Measurements from ENCODE around the gene TRABD2A.

DNA sequence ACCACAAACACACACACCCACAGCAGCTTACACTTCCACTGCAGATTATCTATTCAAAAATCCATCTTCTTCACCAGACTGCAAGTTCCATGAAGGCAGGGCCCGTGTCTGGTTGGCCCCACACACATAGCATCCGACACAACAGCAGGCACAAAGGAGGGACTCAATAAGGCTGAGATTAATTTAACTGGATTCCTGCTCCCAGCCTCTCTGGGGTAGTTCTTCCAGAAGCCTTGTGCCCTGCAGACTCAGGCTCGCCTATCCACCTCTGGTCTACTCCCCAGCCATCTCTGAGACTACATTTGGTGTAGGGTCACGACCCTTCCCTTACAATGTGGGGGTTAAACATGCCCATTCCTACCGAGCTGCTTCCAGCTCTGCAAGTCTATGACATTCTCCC lies 57.7 kb downstream of the TRABD2A start:
- no peak for TF ChIP-seq POLR2A (IDR thresholded peaks at IDR 0.05)
- TF ChIP-seq, protein P1, sequence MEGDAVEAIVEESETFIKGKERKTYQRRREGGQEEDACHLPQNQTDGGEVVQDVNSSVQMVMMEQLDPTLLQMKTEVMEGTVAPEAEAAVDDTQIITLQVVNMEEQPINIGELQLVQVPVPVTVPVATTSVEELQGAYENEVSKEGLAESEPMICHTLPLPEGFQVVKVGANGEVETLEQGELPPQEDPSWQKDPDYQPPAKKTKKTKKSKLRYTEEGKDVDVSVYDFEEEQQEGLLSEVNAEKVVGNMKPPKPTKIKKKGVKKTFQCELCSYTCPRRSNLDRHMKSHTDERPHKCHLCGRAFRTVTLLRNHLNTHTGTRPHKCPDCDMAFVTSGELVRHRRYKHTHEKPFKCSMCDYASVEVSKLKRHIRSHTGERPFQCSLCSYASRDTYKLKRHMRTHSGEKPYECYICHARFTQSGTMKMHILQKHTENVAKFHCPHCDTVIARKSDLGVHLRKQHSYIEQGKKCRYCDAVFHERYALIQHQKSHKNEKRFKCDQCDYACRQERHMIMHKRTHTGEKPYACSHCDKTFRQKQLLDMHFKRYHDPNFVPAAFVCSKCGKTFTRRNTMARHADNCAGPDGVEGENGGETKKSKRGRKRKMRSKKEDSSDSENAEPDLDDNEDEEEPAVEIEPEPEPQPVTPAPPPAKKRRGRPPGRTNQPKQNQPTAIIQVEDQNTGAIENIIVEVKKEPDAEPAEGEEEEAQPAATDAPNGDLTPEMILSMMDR (IDR thresholded peaks at IDR 0.05): no peak

All from uterus (tissue), 2 donors.